Transverse colon (tissue), 4 donors: ENCODE results near the gene CNDP1.

Experiments
- CTCF ChIP-seq, 5 experiments: fragments of 200-600 bp in 3 of 5; fragments of 450-650 bp in 2 of 5; sonication (generic) in 3 of 5; IDR thresholded peaks; 1 replicate in 2 of 5; 2 replicates in 3 of 5; pipeline ENCODE4 v1.5.1; 2016 to 2017; ENCODE audit warnings: antibody characterized with exemption in 5 of 5, inconsistent platforms in 3 of 5, mild to moderate bottlenecking in 2 of 5, moderate library complexity in 1 of 5
- POLR2AphosphoS5 ChIP-seq, 3 donors: sonication (generic); formaldehyde crosslinking; IDR thresholded peaks; one replicate each; pipeline ENCODE4 v1.6.1; 2016; ENCODE audit warnings: antibody characterized with exemption in 3 of 3

- TF ChIP-seq CTCF (IDR thresholded peaks at IDR 0.05): no peak
- no peak for TF ChIP-seq POLR2AphosphoS5 (IDR thresholded peaks at IDR 0.05)
Measured at GRCh38 chr18:74516271-74517235, 17.7 kb upstream of the CNDP1 start.
